DOHH2 (cell line): Measurements from ENCODE around the gene MPZL3.

Experiments
- EZH2phosphoT487 ChIP-seq: fragments of 200-600 bp; sonication (generic); IDR thresholded peaks from 2 replicates; pipeline ENCODE4 v1.6.1; 2017; ENCODE audit warnings: borderline replicate concordance, mild to moderate bottlenecking, antibody characterized with exemption, low read length, moderate library complexity, mixed read lengths
- TF ChIP-seq, protein P1 (sequence below): fragments of 200-600 bp; sonication (generic); IDR thresholded peaks from one replicate; pipeline ENCODE4 v1.5.1; 2014; ENCODE audit warnings: antibody characterized with exemption, mild to moderate bottlenecking, low read depth, low read length; ENCODE audit not compliant: poor library complexity, severe bottlenecking

DNA sequence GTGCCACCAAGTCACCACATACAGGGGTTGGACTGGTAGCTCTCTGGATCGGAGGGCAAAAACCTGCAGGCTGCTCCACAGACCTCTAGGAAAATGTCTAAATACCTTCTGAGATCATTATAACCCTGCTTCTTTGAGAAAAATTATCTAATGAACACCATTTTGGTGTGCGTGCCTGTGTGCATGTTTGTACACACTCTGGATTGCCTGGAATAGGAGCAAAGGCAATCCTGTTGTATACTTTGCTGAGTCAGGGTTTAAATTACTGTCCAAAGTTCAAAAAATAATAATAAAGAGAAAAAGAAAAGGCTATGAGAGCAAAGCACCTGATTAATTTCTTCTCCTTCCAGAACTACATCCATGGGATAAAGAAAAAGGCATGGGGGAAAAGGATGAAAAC, 38.4 kb downstream of the MPZL3 start:
- TF ChIP-seq, protein P1, sequence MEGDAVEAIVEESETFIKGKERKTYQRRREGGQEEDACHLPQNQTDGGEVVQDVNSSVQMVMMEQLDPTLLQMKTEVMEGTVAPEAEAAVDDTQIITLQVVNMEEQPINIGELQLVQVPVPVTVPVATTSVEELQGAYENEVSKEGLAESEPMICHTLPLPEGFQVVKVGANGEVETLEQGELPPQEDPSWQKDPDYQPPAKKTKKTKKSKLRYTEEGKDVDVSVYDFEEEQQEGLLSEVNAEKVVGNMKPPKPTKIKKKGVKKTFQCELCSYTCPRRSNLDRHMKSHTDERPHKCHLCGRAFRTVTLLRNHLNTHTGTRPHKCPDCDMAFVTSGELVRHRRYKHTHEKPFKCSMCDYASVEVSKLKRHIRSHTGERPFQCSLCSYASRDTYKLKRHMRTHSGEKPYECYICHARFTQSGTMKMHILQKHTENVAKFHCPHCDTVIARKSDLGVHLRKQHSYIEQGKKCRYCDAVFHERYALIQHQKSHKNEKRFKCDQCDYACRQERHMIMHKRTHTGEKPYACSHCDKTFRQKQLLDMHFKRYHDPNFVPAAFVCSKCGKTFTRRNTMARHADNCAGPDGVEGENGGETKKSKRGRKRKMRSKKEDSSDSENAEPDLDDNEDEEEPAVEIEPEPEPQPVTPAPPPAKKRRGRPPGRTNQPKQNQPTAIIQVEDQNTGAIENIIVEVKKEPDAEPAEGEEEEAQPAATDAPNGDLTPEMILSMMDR: no peak
- no peak for TF ChIP-seq EZH2phosphoT487
